Osteoblast (primary cell): ENCODE data around the gene RAPGEF3. TPM values are rescaled to one million over a fixed set of nuclear protein-coding genes. Genes with fewer than 3 reads are reported as not detected.
A peak's percentile ranks its signal among the peaks of the same experiment; 100 is the strongest.

Experiments
- DNase-seq: peaks from one replicate; pipeline ENCODE4 v3.0.0; 2011; ENCODE audit warnings: low spot score, mixed read lengths; ENCODE audit not compliant: insufficient read length; ENCODE audit errors: missing footprints
- H2AFZ ChIP-seq: 2 replicates; pipeline ENCODE4 v1.6.0; 2011; ENCODE audit warnings: mild to moderate bottlenecking, low read length
- H3K27ac ChIP-seq: 2 replicates; pipeline ENCODE4 v1.5.1; 2011; ENCODE audit warnings: mild to moderate bottlenecking, low read depth, low read length, moderate library complexity
- H3K27me3 ChIP-seq: 2 replicates; pipeline ENCODE4 v1.6.0; 2012; ENCODE audit warnings: mild to moderate bottlenecking, control low read depth, inconsistent platforms, low read length, moderate library complexity; ENCODE audit not compliant: insufficient read depth
- H3K36me3 ChIP-seq: 2 replicates; pipeline ENCODE4 v1.5.1; 2011; ENCODE audit warnings: mild to moderate bottlenecking, low read length, control low read depth, moderate library complexity; ENCODE audit not compliant: insufficient read depth
- H3K4me1 ChIP-seq: 2 replicates; pipeline ENCODE4 v1.5.1; 2011; ENCODE audit warnings: mild to moderate bottlenecking, low read length, control low read depth, moderate library complexity; ENCODE audit not compliant: insufficient read depth
- H3K4me2 ChIP-seq: 2 replicates; pipeline ENCODE4 v1.6.0; 2011; ENCODE audit warnings: mild to moderate bottlenecking, low read length; ENCODE audit not compliant: insufficient read depth
- H3K4me3 ChIP-seq: fragments of 200-600 bp; sonication (generic); 3 replicates; pipeline ENCODE4 v1.5.1; 2012; ENCODE audit warnings: mild to moderate bottlenecking, low read length, inconsistent platforms; ENCODE audit not compliant: insufficient read depth
- H3K79me2 ChIP-seq: 2 replicates; pipeline ENCODE4 v1.6.0; 2012; ENCODE audit warnings: mild to moderate bottlenecking, low read length, control low read depth, inconsistent platforms; ENCODE audit not compliant: insufficient read depth
- H3K9me3 ChIP-seq: 2 replicates; pipeline ENCODE4 v1.5.1; 2011; ENCODE audit warnings: low read depth, low read length, control low read depth
- H4K20me1 ChIP-seq: 2 replicates; pipeline ENCODE4 v1.6.0; 2012; ENCODE audit warnings: mild to moderate bottlenecking, low read length, control low read depth; ENCODE audit not compliant: insufficient read depth
- CTCF ChIP-seq: IDR thresholded peaks from 2 replicates; pipeline ENCODE4 v1.5.1; 2011; ENCODE audit warnings: mild to moderate bottlenecking, low read depth, low read length, moderate library complexity; ENCODE audit errors: extremely low read depth
- total RNA-seq: library from RNA; depleted of rRNA; stranded (reverse); fragments of >200 nt; gene quantifications from 2 replicates; pipeline ENCODE4 v1.2.3, GENCODE V29; 2012

RAPGEF3 gene
- total RNA-seq, 1 donor, result 4.3 TPM

- H3K9me3 ChIP-seq, result no peaks in the 10 kb centered on the region
Measured at GRCh38 chr12:47739979-47740378, 18.7 kb downstream of the RAPGEF3 start.

GRCh38 chr12:47739297-47739696 lies 19.4 kb downstream of the RAPGEF3 start:
- no peak overlapping the region for H3K4me3 ChIP-seq
- no peak overlapping the region for H3K27ac ChIP-seq
- no peaks in the 10 kb centered on the region for H3K27me3 ChIP-seq
- no peaks in the 10 kb centered on the region for H3K9me3 ChIP-seq
- no peaks in the 10 kb centered on the region for H3K79me2 ChIP-seq
- H2AFZ ChIP-seq, result no peak overlapping the region
- peaks cover 29% of the 10 kb centered on the region for H3K4me1 ChIP-seq
- H3K36me3 ChIP-seq, result no peaks in the 10 kb centered on the region
- H3K4me2 ChIP-seq, result no peak overlapping the region
- peak; percentile 43 for DNase-seq
- TF ChIP-seq CTCF, result no peak
- no peaks in the 10 kb centered on the region for H4K20me1 ChIP-seq

More at GRCh38 chr12:47739979-47740378, 18.7 kb downstream of the RAPGEF3 start:
- no peak overlapping the region for H2AFZ ChIP-seq
- no peak overlapping the region for H3K4me3 ChIP-seq
- H4K20me1 ChIP-seq, result no peaks in the 10 kb centered on the region
- H3K4me1 ChIP-seq, result peaks cover 29% of the 10 kb centered on the region
- H3K4me2 ChIP-seq, result no peak overlapping the region
- no peak for TF ChIP-seq CTCF
- H3K36me3 ChIP-seq, result no peaks in the 10 kb centered on the region
- H3K79me2 ChIP-seq, result no peaks in the 10 kb centered on the region
- DNase-seq, result peak; percentile 77
- H3K27ac ChIP-seq, result no peak overlapping the region
- H3K27me3 ChIP-seq, result no peaks in the 10 kb centered on the region

GRCh38 chr12:47737936-47738594 lies 20.6 kb downstream of the RAPGEF3 start:
- Histone ChIP-seq H3K27ac (no peak overlapping the region), H3K36me3 (no peaks in the 10 kb centered on the region), H4K20me1 (no peaks in the 10 kb centered on the region), H3K9me3 (no peaks in the 10 kb centered on the region), H3K4me3 (no peak overlapping the region), H3K27me3 (no peaks in the 10 kb centered on the region), H3K79me2 (no peaks in the 10 kb centered on the region), H2AFZ (no peak overlapping the region), H3K4me2 (no peak overlapping the region), H3K4me1 (peaks cover 29% of the 10 kb centered on the region)
- peak; percentile 53 for DNase-seq
- TF ChIP-seq CTCF, result no peak

- Histone ChIP-seq H3K36me3 (no peaks in the 10 kb centered on the region), H3K27me3 (no peaks in the 10 kb centered on the region), H2AFZ (peak overlapping the region; percentile 73), H3K79me2 (no peaks in the 10 kb centered on the region), H3K4me1 (peaks cover 29% of the 10 kb centered on the region), H4K20me1 (no peaks in the 10 kb centered on the region), H3K27ac (peak overlapping the region; percentile 19), H3K4me3 (peak overlapping the region; percentile 9), H3K9me3 (no peaks in the 10 kb centered on the region), H3K4me2 (peak overlapping the region; percentile 71)
- no peak for TF ChIP-seq CTCF
- peak; percentile 97 for DNase-seq
Measured at GRCh38 chr12:47736877-47737676, 21.6 kb downstream of the RAPGEF3 start.
